HepG2 (cell line): ENCODE data around the gene ACSS2. TPM values are rescaled to one million over a fixed set of nuclear protein-coding genes. Genes with fewer than 3 reads are reported as not detected.

Source experiments
- ATAC-seq: fragments of 200-7000 bp; cut with Tn5 transposase; 3 replicates; pipeline ENCODE4 v1.9.1; 2020; ENCODE audit warnings: mild to moderate bottlenecking, moderate library complexity
- BruUV-seq: library from RNA; stranded (reverse); fragments of 400-500 nt; replicated peaks from 2 replicates; lab custom pipeline; 2021; lab: Mats Ljungman, UMichigan
- CTCF ChIA-PET: fragments of 300-600 bp; formaldehyde crosslinking; extraction: SDS; loops from one replicate; lab custom pipeline; 2021; ENCODE audit warnings: low total read pairs, inconsistent platforms, low intra/inter-chr PET ratio; lab: Yijun Ruan, JAX
- POLR2A ChIA-PET: fragments of 350-600 bp; sonication (Branson Sonifier 250); formaldehyde crosslinking; loops from one replicate; lab custom pipeline; 2020; ENCODE audit warnings: antibody characterized with exemption, inconsistent platforms; lab: Yijun Ruan, JAX
- DNase-seq: peaks from one replicate; pipeline ENCODE4 v3.0.0-alpha.2; 2015; ENCODE audit warnings: low spot score
- FAIRE-seq: peaks from 3 replicates; lab custom pipeline; 2011; peaks lifted over from hg19 to GRCh38; lab: Jason Lieb, UNC
- H2AFZ ChIP-seq: one replicate; pipeline ENCODE4 v1.6.1; 2011; ENCODE audit warnings: low read length, inconsistent platforms
- H3K27ac ChIP-seq: fragments of 300-600 bp; 3 replicates; pipeline ENCODE4 v1.8.0; 2011; ENCODE audit warnings: mixed run types, mild to moderate bottlenecking, mixed read lengths, low read length, inconsistent platforms; ENCODE audit not compliant: insufficient read depth; ENCODE audit errors: extremely low read length
- H3K27me3 ChIP-seq, 2 experiments: fragments of 200-600 bp in 1 of 2; 2 replicates in 1 of 2; 3 replicates in 1 of 2; pipeline versions ENCODE4 v1.6.0 to v1.8.0; 2011; ENCODE audit warnings: low read length in 2 of 2, mild to moderate bottlenecking in 2 of 2, moderate library complexity in 2 of 2, inconsistent platforms in 1 of 2; ENCODE audit not compliant: insufficient read depth in 2 of 2, control insufficient read depth in 1 of 2
- H3K36me3 ChIP-seq, 2 experiments: fragments of 200-600 bp in 1 of 2; replicated peaks in 1 of 2; 2 replicates in 1 of 2; 3 replicates in 1 of 2; pipeline versions ENCODE4 v1.5.1 to v1.8.0; 2011; ENCODE audit warnings: low read length in 2 of 2, inconsistent platforms in 1 of 2; ENCODE audit not compliant: insufficient read depth in 2 of 2, control insufficient read depth in 1 of 2
- H3K4me1 ChIP-seq: 2 replicates; pipeline ENCODE4 v1.5.1; 2012; ENCODE audit warnings: low read length, inconsistent platforms; ENCODE audit not compliant: insufficient read depth
- H3K4me2 ChIP-seq: 2 replicates; pipeline ENCODE4 v1.6.0; 2011; ENCODE audit warnings: low read depth, low read length, inconsistent platforms
- H3K4me3 ChIP-seq, 3 experiments: fragments of 200-600 bp in 1 of 3; sonication (generic), shearing (Covaris generic) in 1 of 3; replicated peaks in 1 of 3; 2 replicates each; pipeline ENCODE4 v1.5.1; 2011 to 2016; ENCODE audit warnings: low read length in 3 of 3, inconsistent platforms in 2 of 3, low read depth in 2 of 3, mild to moderate bottlenecking in 2 of 3, control low read depth in 1 of 3, mixed read lengths in 1 of 3; ENCODE audit not compliant: insufficient read depth in 1 of 3
- H3K79me2 ChIP-seq: one replicate; pipeline ENCODE4 v1.6.1; 2011; ENCODE audit warnings: low read length, inconsistent platforms; ENCODE audit not compliant: insufficient read depth
- H3K9ac ChIP-seq: 2 replicates; pipeline ENCODE4 v1.6.0; 2011; ENCODE audit warnings: mild to moderate bottlenecking, low read depth, low read length, inconsistent platforms; ENCODE audit not compliant: insufficient read depth
- H3K9me3 ChIP-seq: 2 replicates; pipeline ENCODE4 v1.5.1; 2012; ENCODE audit warnings: mild to moderate bottlenecking, low read length
- H4K20me1 ChIP-seq: 2 replicates; pipeline ENCODE4 v1.6.0; 2011; ENCODE audit warnings: inconsistent platforms, mild to moderate bottlenecking, low read length, moderate library complexity; ENCODE audit not compliant: insufficient read depth
- JUNB ChIP-seq: sonication (generic); formaldehyde crosslinking; IDR thresholded peaks from 2 replicates; pipeline ENCODE4 v1.8.0; 2022; ENCODE audit warnings: missing genetic modification reagents, mild to moderate bottlenecking, borderline replicate concordance
- MAFF ChIP-seq: IDR thresholded peaks from 2 replicates; pipeline ENCODE4 v1.6.1; 2011; ENCODE audit warnings: low read depth, low read length, improper control_type of control experiment
- MAFK ChIP-seq, 2 experiments: IDR thresholded peaks in 1 of 2; conservative IDR thresholded peaks in 1 of 2; 2 replicates each; pipeline ENCODE4 v1.6.1; 2011; ENCODE audit warnings: improper control_type of control experiment in 2 of 2, low read length in 2 of 2
- MEIS1 ChIP-seq: sonication (generic); formaldehyde crosslinking; IDR thresholded peaks from 2 replicates; pipeline ENCODE4 v1.9.0; 2021; ENCODE audit warnings: mild to moderate bottlenecking, missing genetic modification reagents, moderate library complexity, borderline replicate concordance
- ZMYM4 ChIP-seq: sonication (generic); formaldehyde crosslinking; IDR thresholded peaks from 2 replicates; pipeline ENCODE4 v1.8.1; 2023; ENCODE audit warnings: mild to moderate bottlenecking, missing genetic modification reagents
- WGBS: methylation state at CpG from one replicate; pipeline ENCODE4 v1.1.6; 2017; ENCODE audit warnings: low lambda C conversion rate; 5-methylcytosine and 5-hydroxymethylcytosine counted together
- in situ Hi-C: cut with HindIII; loops from 2 replicates; pipeline ENCODE4 v1.10.0; 2017; ENCODE audit warnings: low pct_unique_long_range_greater_than_20kb; ENCODE audit not compliant: extremely low pct_ligation_motif_present
- intact Hi-C: fragments of 100-400 bp; cut with micrococcal nuclease; formaldehyde crosslinking; loops from one replicate; pipeline ENCODE4 v1.10.0; 2022; ENCODE audit not compliant: unreplicated experiment
- polyA plus RNA-seq, 8 experiments: library from polyadenylated mRNA; depleted of rRNA in 3 of 8; stranded (reverse) in 7 of 8; unstranded in 1 of 8; fragments of >200 nt; fragmentation: Illumina TruSeq in 4 of 8; extraction: Trizol in 4 of 8; gene quantifications; 2 replicates each; pipeline versions ENCODE4 v1.2.1 to v1.2.3, GENCODE V29; 2011 to 2016; ENCODE audit warnings: low read depth in 4 of 8, missing spikeins in 1 of 8, mixed read lengths in 1 of 8; ENCODE audit not compliant: insufficient read depth in 1 of 8
- total RNA-seq, 5 experiments: library from RNA; depleted of rRNA; stranded (reverse); fragments of >200 nt; fragmentation: Illumina TruSeq; extraction: Trizol; gene quantifications; 2 replicates each; pipeline ENCODE4 v1.2.3, GENCODE V29; 2016; ENCODE audit warnings: low read depth in 1 of 5
- TF ChIP-seq, protein P1 (sequence below): sonication (generic); formaldehyde crosslinking; IDR thresholded peaks from 2 replicates; pipeline ENCODE4 v1.5.0; 2020; ENCODE audit warnings: mild to moderate bottlenecking, missing genetic modification reagents

The ACSS2 gene
- total and polyA plus RNA-seq, 2 of the 13 experiments (the other 11 are each of a cell fraction or from before 2014, with no cell fraction given): 72.8 to 89.7 TPM

DNA sequence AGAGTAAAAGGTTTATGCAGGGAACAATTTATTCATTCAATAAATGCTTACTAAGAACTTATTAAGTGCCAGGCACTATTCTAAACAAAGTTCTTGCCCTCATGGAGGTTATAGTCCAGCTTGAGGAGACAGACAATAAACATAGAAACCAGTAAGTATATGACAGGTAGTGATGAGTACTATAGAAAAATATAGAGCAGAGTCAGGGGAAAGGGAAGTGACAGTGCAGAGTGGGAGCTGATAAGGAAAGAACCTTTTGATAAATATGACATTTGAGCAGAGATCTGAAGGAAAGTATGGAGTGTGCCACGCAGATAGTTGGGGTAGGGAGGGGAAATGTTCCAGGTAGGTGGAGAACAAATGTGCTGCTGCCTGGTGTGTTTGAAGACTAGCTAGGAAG lies 12.1 kb downstream of the ACSS2 start:
- POLR2A ChIA-PET: interaction anchor here (0.7 to 3.6 kb wide), 2 partner anchors 12 to 14 kb away, joined by 3 to 19 read pairs; partner anchors contain the start of gene ACSS2
- in situ Hi-C loops: no loop called here
- H3K9ac ChIP-seq: no peak overlapping the region
- intact Hi-C loops: no loop called here
- H3K4me1 ChIP-seq: peaks cover 16% of the 10 kb centered on the region
- H3K27me3 ChIP-seq: no peaks in the 10 kb centered on the region
- H4K20me1 ChIP-seq: peaks cover 4% of the 10 kb centered on the region; the same call in 1 of the 2 replicates
- H3K79me2 ChIP-seq: peaks cover 8% of the 10 kb centered on the region
- H3K27ac ChIP-seq: no peak overlapping the region
- no peak for ATAC-seq
- peaks cover 1 to 24% of the 10 kb centered on the region in 2 experiments; a peak in 4 of 5 replicates for H3K36me3 ChIP-seq
- no peak overlapping the region for H3K4me2 ChIP-seq
- FAIRE-seq: no peak
- TF ChIP-seq, protein P1, sequence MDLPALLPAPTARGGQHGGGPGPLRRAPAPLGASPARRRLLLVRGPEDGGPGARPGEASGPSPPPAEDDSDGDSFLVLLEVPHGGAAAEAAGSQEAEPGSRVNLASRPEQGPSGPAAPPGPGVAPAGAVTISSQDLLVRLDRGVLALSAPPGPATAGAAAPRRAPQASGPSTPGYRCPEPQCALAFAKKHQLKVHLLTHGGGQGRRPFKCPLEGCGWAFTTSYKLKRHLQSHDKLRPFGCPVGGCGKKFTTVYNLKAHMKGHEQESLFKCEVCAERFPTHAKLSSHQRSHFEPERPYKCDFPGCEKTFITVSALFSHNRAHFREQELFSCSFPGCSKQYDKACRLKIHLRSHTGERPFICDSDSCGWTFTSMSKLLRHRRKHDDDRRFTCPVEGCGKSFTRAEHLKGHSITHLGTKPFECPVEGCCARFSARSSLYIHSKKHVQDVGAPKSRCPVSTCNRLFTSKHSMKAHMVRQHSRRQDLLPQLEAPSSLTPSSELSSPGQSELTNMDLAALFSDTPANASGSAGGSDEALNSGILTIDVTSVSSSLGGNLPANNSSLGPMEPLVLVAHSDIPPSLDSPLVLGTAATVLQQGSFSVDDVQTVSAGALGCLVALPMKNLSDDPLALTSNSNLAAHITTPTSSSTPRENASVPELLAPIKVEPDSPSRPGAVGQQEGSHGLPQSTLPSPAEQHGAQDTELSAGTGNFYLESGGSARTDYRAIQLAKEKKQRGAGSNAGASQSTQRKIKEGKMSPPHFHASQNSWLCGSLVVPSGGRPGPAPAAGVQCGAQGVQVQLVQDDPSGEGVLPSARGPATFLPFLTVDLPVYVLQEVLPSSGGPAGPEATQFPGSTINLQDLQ: no peak
- TF ChIP-seq MEIS1 (CRISPR knock-in tag) (no peak), ZMYM4 (CRISPR knock-in tag) (no peak), MAFK (conservative IDR thresholded peaks at IDR 0.05 in 1 of 2, IDR thresholded peaks at IDR 0.05 in 1 of 2; ENCODE audit: low read length in 2 of 2) (peak; percentile 48 to 52), JUNB (CRISPR knock-in tag) (peak; percentile 36; the same call in 1 of the 2 replicates), MAFF (0 out of 2 replicates have a peak, but pooled peaks have one; percentile 16)
- TF ChIP-seq, all 625 proteins: peak for 3
- BruUV-seq: no TSS peak
- no peak overlapping the region for H2AFZ ChIP-seq
- DNase-seq: no peak
- H3K9me3 ChIP-seq: no peaks in the 10 kb centered on the region
- WGBS: 98% methylated on average over 1 of the region's 1 CpG
- CTCF ChIA-PET: no interaction called here
- no peak overlapping the region for H3K4me3 ChIP-seq
